NCI-H1694 treated with DMSO at 0.1 percent for 48 hours (cell line): ENCODE results near the gene SNX11.
A peak's percentile ranks its signal among the peaks of the same experiment; 100 is the strongest.

Source experiments
- DNase-seq: peaks from one replicate; lab custom pipeline; 2025; lab: John Stamatoyannopoulos, UW

Gene SNX11

GRCh38 chr17:48100160-48100559, 7.4 kb upstream of the SNX11 start:
- no peak for DNase-seq

GRCh38 chr17:48100591-48101011, 7.0 kb upstream of the SNX11 start:
- DNase-seq, result peak; percentile 70

GRCh38 chr17:48101012-48101720, 6.4 kb upstream of the SNX11 start, which contains the start of gene CBX1:
CBX1 (minus strand) TSS chr17:48101478; CDS start chr17:48077004, 24,474 bp downstream.
- peak; percentile 96 for DNase-seq

- no peak for DNase-seq
These were observed 5.4 kb upstream of the SNX11 start for GRCh38 chr17:48102043-48102750.

- no peak for DNase-seq
These were observed 4.5 kb upstream of the SNX11 start for GRCh38 chr17:48102798-48103715.

GRCh38 chr17:48104440-48104839, 3.1 kb upstream of the SNX11 start:
- no peak for DNase-seq

GRCh38 chr17:48106802-48107136, 797 bp upstream of the SNX11 start:
- no peak for DNase-seq

- no peak for DNase-seq
These were observed 3.2 kb downstream of the SNX11 start for GRCh38 chr17:48110761-48111160.

GRCh38 chr17:48111937-48112241, 4.3 kb downstream of the SNX11 start:
- DNase-seq, result no peak

GRCh38 chr17:48113201-48113676, 5.7 kb downstream of the SNX11 start:
- no peak for DNase-seq

- DNase-seq, result no peak
These were observed 14.5 kb downstream of the SNX11 start for GRCh38 chr17:48121923-48122664.

GRCh38 chr17:48122665-48123045, 15.1 kb downstream of the SNX11 start:
- DNase-seq, result peak; percentile 14

- peak; percentile 83 for DNase-seq
These were observed 15.5 kb downstream of the SNX11 start for GRCh38 chr17:48123111-48123510.

GRCh38 chr17:48123776-48124388, 16.3 kb downstream of the SNX11 start:
- DNase-seq, result no peak

- peak; percentile 44 for DNase-seq
These were observed 18.4 kb downstream of the SNX11 start for GRCh38 chr17:48125829-48126531.

- DNase-seq, result no peak
These were observed 18.9 kb downstream of the SNX11 start for GRCh38 chr17:48126532-48126850.

GRCh38 chr17:48127371-48128051, 19.9 kb downstream of the SNX11 start:
- DNase-seq, result peak; percentile 68

GRCh38 chr17:48128400-48128799, 20.8 kb downstream of the SNX11 start:
- no peak for DNase-seq

GRCh38 chr17:48129981-48130380, 22.4 kb downstream of the SNX11 start:
- no peak for DNase-seq

GRCh38 chr17:48131216-48131824, 23.8 kb downstream of the SNX11 start:
- DNase-seq, result peak; percentile 87
